ENCODE results near the gene LSM7. TPM values are rescaled to one million over a fixed set of nuclear protein-coding genes. Genes with fewer than 3 reads are reported as not detected.

LSM7 gene
- polyA plus RNA-seq, 1 donor from 2014 or later = 550 TPM

DNA sequence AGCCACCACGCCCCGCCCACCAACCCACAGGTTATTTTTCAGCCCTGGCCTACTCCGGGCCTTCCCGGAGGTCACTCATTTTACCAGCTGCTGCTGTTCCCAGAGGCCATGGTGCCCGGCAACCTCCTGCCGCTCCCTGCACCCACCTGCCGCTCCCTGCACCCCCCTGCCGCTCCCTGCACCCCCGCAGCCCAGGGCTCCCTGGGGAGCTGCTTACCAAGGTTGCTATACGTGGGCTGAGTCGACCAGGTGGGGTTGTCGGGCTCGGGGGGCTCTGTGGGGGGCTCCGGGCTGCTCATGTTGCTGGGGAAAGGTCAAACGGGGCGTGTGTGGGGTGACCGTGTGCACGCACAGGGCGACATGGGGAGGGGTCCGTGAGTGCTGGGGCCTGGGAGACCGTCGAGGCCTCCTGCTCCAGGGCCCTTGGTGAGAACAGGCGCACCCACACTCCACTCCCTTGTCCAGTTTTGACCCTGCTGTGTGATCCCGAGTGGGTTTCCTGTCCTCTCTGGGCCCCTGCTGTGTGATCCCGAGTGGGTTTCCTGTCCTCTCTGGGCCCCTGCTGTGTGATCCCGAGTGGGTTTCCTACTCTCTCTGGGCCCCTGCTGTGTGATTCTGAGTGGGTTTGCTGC is 47.6 kb downstream of the LSM7 start:
- H3K4me3 ChIP-seq (ENCODE audit: low read length) = no peak overlapping the region
- no peaks in the 10 kb centered on the region for H3K9me2 ChIP-seq (ENCODE audit: insufficient read depth, low read length)
- H3K79me2 ChIP-seq (replicated peaks; ENCODE audit: insufficient read depth, low read length) = no peaks in the 10 kb centered on the region
- no peak for TF ChIP-seq EP300 (conservative IDR thresholded peaks at IDR 0.05; ENCODE audit: poor library complexity, severe bottlenecking)
- TF ChIP-seq, protein P1, sequence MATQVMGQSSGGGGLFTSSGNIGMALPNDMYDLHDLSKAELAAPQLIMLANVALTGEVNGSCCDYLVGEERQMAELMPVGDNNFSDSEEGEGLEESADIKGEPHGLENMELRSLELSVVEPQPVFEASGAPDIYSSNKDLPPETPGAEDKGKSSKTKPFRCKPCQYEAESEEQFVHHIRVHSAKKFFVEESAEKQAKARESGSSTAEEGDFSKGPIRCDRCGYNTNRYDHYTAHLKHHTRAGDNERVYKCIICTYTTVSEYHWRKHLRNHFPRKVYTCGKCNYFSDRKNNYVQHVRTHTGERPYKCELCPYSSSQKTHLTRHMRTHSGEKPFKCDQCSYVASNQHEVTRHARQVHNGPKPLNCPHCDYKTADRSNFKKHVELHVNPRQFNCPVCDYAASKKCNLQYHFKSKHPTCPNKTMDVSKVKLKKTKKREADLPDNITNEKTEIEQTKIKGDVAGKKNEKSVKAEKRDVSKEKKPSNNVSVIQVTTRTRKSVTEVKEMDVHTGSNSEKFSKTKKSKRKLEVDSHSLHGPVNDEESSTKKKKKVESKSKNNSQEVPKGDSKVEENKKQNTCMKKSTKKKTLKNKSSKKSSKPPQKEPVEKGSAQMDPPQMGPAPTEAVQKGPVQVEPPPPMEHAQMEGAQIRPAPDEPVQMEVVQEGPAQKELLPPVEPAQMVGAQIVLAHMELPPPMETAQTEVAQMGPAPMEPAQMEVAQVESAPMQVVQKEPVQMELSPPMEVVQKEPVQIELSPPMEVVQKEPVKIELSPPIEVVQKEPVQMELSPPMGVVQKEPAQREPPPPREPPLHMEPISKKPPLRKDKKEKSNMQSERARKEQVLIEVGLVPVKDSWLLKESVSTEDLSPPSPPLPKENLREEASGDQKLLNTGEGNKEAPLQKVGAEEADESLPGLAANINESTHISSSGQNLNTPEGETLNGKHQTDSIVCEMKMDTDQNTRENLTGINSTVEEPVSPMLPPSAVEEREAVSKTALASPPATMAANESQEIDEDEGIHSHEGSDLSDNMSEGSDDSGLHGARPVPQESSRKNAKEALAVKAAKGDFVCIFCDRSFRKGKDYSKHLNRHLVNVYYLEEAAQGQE (IDR thresholded peaks at IDR 0.05; ENCODE audit: borderline replicate concordance) = no peak
- no peaks in the 10 kb centered on the region for H4K20me1 ChIP-seq (ENCODE audit: insufficient read depth)
- no peak overlapping the region for H2AFZ ChIP-seq (ENCODE audit: low read depth, low read length)
- no peak overlapping the region for H3K27ac ChIP-seq (ENCODE audit: low read length)
- H3K4me2 ChIP-seq (ENCODE audit: low read length) = no peak overlapping the region
- no peaks in the 10 kb centered on the region for H3K36me3 ChIP-seq (ENCODE audit: insufficient read depth, low read length)
- H3K9ac ChIP-seq (ENCODE audit: low read length) = no peak overlapping the region
- H3K27me3 ChIP-seq (ENCODE audit: insufficient read depth, low read depth, low read length) = peaks cover 14% of the 10 kb centered on the region
- no peaks in the 10 kb centered on the region for H3F3A ChIP-seq (ENCODE audit: insufficient read depth, low read length, poor library complexity, severe bottlenecking)
- no peaks in the 10 kb centered on the region for H3K9me3 ChIP-seq (ENCODE audit: low read length)

DNA sequence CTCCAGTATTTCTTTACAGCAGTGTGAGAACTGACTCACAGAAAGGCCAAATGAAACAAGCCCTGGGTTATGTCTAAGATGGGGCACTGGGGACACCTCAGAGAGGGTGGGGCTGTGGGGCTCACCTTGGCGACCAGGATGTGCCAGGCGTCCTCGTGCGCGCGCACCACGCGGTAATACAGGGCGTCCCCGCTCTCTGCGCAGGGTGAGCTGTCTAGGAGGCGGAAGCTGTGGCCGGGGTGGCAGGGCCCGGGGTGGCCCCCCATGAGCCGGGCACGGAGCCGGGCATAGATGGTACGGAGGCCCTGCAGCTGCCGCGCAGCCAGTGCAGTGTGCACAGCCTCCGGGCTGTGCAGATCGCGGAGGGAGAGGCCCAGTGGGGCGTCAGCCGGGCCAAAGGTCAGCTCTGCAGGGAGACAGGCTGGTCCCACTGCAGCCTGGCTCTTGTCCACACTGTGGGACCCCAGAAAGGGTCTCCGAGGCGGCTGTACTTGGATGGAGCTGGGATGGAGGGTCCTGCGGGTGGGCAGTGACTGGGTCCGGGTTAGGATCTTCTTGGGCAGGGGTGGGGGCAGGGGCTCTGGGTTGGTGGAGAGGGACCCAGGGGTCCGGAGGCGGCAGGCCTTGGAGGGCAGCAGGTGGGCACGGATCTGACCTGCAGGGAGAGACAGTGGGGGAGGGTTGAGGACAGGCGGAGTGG is 49.8 kb downstream of the LSM7 start:
- H3K79me2 ChIP-seq (replicated peaks; ENCODE audit: insufficient read depth, low read length) = peaks cover 8% of the 10 kb centered on the region
- no peak overlapping the region for H2AFZ ChIP-seq (ENCODE audit: low read depth, low read length)
- H3K27ac ChIP-seq (ENCODE audit: low read length) = no peak overlapping the region
- no peaks in the 10 kb centered on the region for H3K9me2 ChIP-seq (ENCODE audit: insufficient read depth, low read length)
- peaks cover 4% of the 10 kb centered on the region for H4K20me1 ChIP-seq (ENCODE audit: insufficient read depth)
- H3F3A ChIP-seq (ENCODE audit: insufficient read depth, low read length, poor library complexity, severe bottlenecking) = no peaks in the 10 kb centered on the region
- no peaks in the 10 kb centered on the region for H3K9me3 ChIP-seq (ENCODE audit: low read length)
- TF ChIP-seq SMC3 (conservative IDR thresholded peaks at IDR 0.05; ENCODE audit: poor library complexity) (no peak), MXI1 (conservative IDR thresholded peaks at IDR 0.05; ENCODE audit: poor library complexity, severe bottlenecking) (no peak), EP300 (conservative IDR thresholded peaks at IDR 0.05; ENCODE audit: poor library complexity, severe bottlenecking) (no peak), POLR2AphosphoS5 (IDR thresholded peaks at IDR 0.05) (no peak), EZH2 (IDR thresholded peaks at IDR 0.05; ENCODE audit: borderline replicate concordance, insufficient read depth, low read length, poor library complexity, severe bottlenecking) (no peak)
- TF ChIP-seq, protein P1 (IDR thresholded peaks at IDR 0.05; ENCODE audit: borderline replicate concordance) = no peak
- TF ChIP-seq, protein P2, sequence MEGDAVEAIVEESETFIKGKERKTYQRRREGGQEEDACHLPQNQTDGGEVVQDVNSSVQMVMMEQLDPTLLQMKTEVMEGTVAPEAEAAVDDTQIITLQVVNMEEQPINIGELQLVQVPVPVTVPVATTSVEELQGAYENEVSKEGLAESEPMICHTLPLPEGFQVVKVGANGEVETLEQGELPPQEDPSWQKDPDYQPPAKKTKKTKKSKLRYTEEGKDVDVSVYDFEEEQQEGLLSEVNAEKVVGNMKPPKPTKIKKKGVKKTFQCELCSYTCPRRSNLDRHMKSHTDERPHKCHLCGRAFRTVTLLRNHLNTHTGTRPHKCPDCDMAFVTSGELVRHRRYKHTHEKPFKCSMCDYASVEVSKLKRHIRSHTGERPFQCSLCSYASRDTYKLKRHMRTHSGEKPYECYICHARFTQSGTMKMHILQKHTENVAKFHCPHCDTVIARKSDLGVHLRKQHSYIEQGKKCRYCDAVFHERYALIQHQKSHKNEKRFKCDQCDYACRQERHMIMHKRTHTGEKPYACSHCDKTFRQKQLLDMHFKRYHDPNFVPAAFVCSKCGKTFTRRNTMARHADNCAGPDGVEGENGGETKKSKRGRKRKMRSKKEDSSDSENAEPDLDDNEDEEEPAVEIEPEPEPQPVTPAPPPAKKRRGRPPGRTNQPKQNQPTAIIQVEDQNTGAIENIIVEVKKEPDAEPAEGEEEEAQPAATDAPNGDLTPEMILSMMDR (IDR thresholded peaks at IDR 0.05; ENCODE audit: poor library complexity, severe bottlenecking) = no peak
- no peak overlapping the region for H3K9ac ChIP-seq (ENCODE audit: low read length)
- H3K4me2 ChIP-seq (ENCODE audit: low read length) = no peak overlapping the region
- peaks cover 14% of the 10 kb centered on the region for H3K27me3 ChIP-seq (ENCODE audit: insufficient read depth, low read depth, low read length)
- H3K4me3 ChIP-seq (ENCODE audit: low read length) = no peak overlapping the region
- H3K36me3 ChIP-seq (ENCODE audit: insufficient read depth, low read length) = no peaks in the 10 kb centered on the region

All from neural cell (in vitro differentiated cells).